Fibroblast of skin of right biceps (primary cell): ENCODE data around the gene ZNF335.

Experiments used
- DNase-seq: peaks from one replicate; pipeline ENCODE4 v3.0.0-alpha.2; 2013

Gene ZNF335

GRCh38 chr20:45949542-45950329 lies 22.3 kb downstream of the ZNF335 start:
- DNase-seq: no peak

- DNase-seq: no peak
Measured at GRCh38 chr20:45948742-45949541, 23.1 kb downstream of the ZNF335 start.

GRCh38 chr20:45948261-45948733 lies 23.7 kb downstream of the ZNF335 start:
- DNase-seq: no peak

- DNase-seq: no peak
Measured at GRCh38 chr20:45947110-45947866, 24.7 kb downstream of the ZNF335 start.

- DNase-seq: no peak
Measured at GRCh38 chr20:45946149-45946970, 25.6 kb downstream of the ZNF335 start.

GRCh38 chr20:45945678-45946148 lies 26.3 kb downstream of the ZNF335 start:
- DNase-seq: peak; percentile 38

- DNase-seq: no peak
Measured at GRCh38 chr20:45944965-45945677, 26.9 kb downstream of the ZNF335 start.

GRCh38 chr20:45944151-45944964 lies 27.6 kb downstream of the ZNF335 start:
- no peak for DNase-seq

GRCh38 chr20:45943613-45944012 lies 28.4 kb downstream of the ZNF335 start:
- DNase-seq: no peak

- DNase-seq: no peak
Measured at GRCh38 chr20:45940469-45940868, 31.5 kb downstream of the ZNF335 start.

- no peak for DNase-seq
Measured at GRCh38 chr20:45940053-45940452, 31.9 kb downstream of the ZNF335 start.

- no peak for DNase-seq
Measured at GRCh38 chr20:45938727-45939438, 33.1 kb downstream of the ZNF335 start.

GRCh38 chr20:45937765-45938164 lies 34.2 kb downstream of the ZNF335 start:
- DNase-seq: peak; percentile 24

- DNase-seq: peak; percentile 30
Measured at GRCh38 chr20:45935416-45936046, 36.5 kb downstream of the ZNF335 start.

GRCh38 chr20:45934586-45935415 lies 37.2 kb downstream of the ZNF335 start, which contains the start of gene PCIF1:
Gene PCIF1, plus strand, starts transcription at chr20:45934683. Its CDS starts 4,317 bp downstream, at chr20:45939000.
- DNase-seq: peak; percentile 97

GRCh38 chr20:45934046-45934585 lies 37.9 kb downstream of the ZNF335 start:
- DNase-seq: peak; percentile 41

- DNase-seq: peak; percentile 76
Measured at GRCh38 chr20:45933266-45934045, 38.5 kb downstream of the ZNF335 start.
